Left ventricle myocardium inferior (tissue), 1 donor: ENCODE measurements around the gene IRX2. TPM values are rescaled to one million over a fixed set of nuclear protein-coding genes. Genes with fewer than 3 reads are reported as not detected.

Experiments used
- DNase-seq: peaks from one replicate; pipeline ENCODE4 v3.0.0-alpha.2; 2020
- H3K27ac ChIP-seq: fragments of 200-600 bp; replicated peaks from 2 replicates; pipeline ENCODE4 v1.8.0; 2021
- H3K27me3 ChIP-seq: fragments of 200-600 bp; 2 replicates; pipeline ENCODE4 v1.8.0; 2021; ENCODE audit warnings: low read depth
- H3K36me3 ChIP-seq: fragments of 200-600 bp; 2 replicates; pipeline ENCODE4 v1.8.0; 2021
- H3K4me1 ChIP-seq: fragments of 200-600 bp; 2 replicates; pipeline ENCODE4 v1.8.0; 2021
- H3K4me3 ChIP-seq: fragments of 200-600 bp; 2 replicates; pipeline ENCODE4 v1.8.0; 2021; ENCODE audit warnings: mild to moderate bottlenecking, moderate library complexity
- H3K9me3 ChIP-seq: fragments of 200-600 bp; replicated peaks from 2 replicates; pipeline ENCODE4 v1.8.0; 2021
- CTCF ChIP-seq: fragments of 200-600 bp; IDR thresholded peaks from 2 replicates; pipeline ENCODE4 v1.8.0; 2021; ENCODE audit warnings: antibody characterized with exemption, mild to moderate bottlenecking, borderline replicate concordance
- intact Hi-C: fragments of 100-400 bp; cut with micrococcal nuclease; formaldehyde crosslinking; loops from one replicate; pipeline ENCODE4 v1.11.0; 2022
- total RNA-seq: library from RNA; stranded (reverse); fragmentation: NEBNext Ultra II Directional; extraction: Animal tissue kit (Norgen Biotek cat#: 25700); gene quantifications from one replicate; pipeline ENCODE4 v1.2.1, GENCODE V29; 2021
- donor health status: DM: no; HTN: yes; CAD: no; lungs with severe emphysema.

IRX2 gene
- total RNA-seq, 1 donor from 2014 or later, result 6.2 TPM

GRCh38 chr5:2759091-2759490 lies 7.6 kb upstream of the IRX2 start:
- DNase-seq, result no peak
- no peaks in the 10 kb centered on the region for H3K36me3 ChIP-seq
- TF ChIP-seq CTCF, result no peak
- peaks cover 100% of the 10 kb centered on the region for H3K27me3 ChIP-seq
- intact Hi-C loops, result no loop called here
- no peak overlapping the region for H3K27ac ChIP-seq
- H3K9me3 ChIP-seq, result no peaks in the 10 kb centered on the region
- H3K4me1 ChIP-seq, result peaks cover 32% of the 10 kb centered on the region
- no peak overlapping the region for H3K4me3 ChIP-seq

- no peaks in the 10 kb centered on the region for H3K36me3 ChIP-seq
- H3K4me1 ChIP-seq, result peaks cover 33% of the 10 kb centered on the region
- no peak for DNase-seq
- intact Hi-C loops, result no loop called here
- no peak overlapping the region for H3K27ac ChIP-seq
- no peaks in the 10 kb centered on the region for H3K9me3 ChIP-seq
- H3K4me3 ChIP-seq, result no peak overlapping the region
- H3K27me3 ChIP-seq, result peaks cover 100% of the 10 kb centered on the region
- no peak for TF ChIP-seq CTCF
These were observed 7.2 kb upstream of the IRX2 start for GRCh38 chr5:2758632-2759031.

- peaks cover 100% of the 10 kb centered on the region for H3K27me3 ChIP-seq
- no peak overlapping the region for H3K4me3 ChIP-seq
- TF ChIP-seq CTCF, result no peak
- H3K4me1 ChIP-seq, result peaks cover 36% of the 10 kb centered on the region
- H3K27ac ChIP-seq, result no peak overlapping the region
- DNase-seq, result no peak
- no peaks in the 10 kb centered on the region for H3K36me3 ChIP-seq
- intact Hi-C loops, result no loop called here
- H3K9me3 ChIP-seq, result no peaks in the 10 kb centered on the region
These were observed 6.3 kb upstream of the IRX2 start for GRCh38 chr5:2757563-2758351.

GRCh38 chr5:2756211-2757152 lies 5.0 kb upstream of the IRX2 start:
- DNase-seq, result no peak
- TF ChIP-seq CTCF, result no peak
- H3K4me1 ChIP-seq, result peaks cover 49% of the 10 kb centered on the region
- no peak overlapping the region for H3K27ac ChIP-seq
- peak overlapping the region; percentile 56 for H3K4me3 ChIP-seq
- H3K27me3 ChIP-seq, result peaks cover 100% of the 10 kb centered on the region
- H3K9me3 ChIP-seq, result no peaks in the 10 kb centered on the region
- intact Hi-C loops, result no loop called here
- no peaks in the 10 kb centered on the region for H3K36me3 ChIP-seq

- Histone ChIP-seq H3K4me1 (peaks cover 50% of the 10 kb centered on the region), H3K9me3 (no peaks in the 10 kb centered on the region)
- intact Hi-C loops, result no loop called here
These were observed 4.2 kb upstream of the IRX2 start for GRCh38 chr5:2755681-2756171.

More at GRCh38 chr5:2755681-2756171, 4.2 kb upstream of the IRX2 start:
- Histone ChIP-seq H3K4me3 (peak overlapping the region; percentile 56), H3K36me3 (no peaks in the 10 kb centered on the region), H3K27me3 (peaks cover 98% of the 10 kb centered on the region), H3K27ac (no peak overlapping the region)
- DNase-seq, result no peak
- TF ChIP-seq CTCF, result no peak
